ES-I3 (cell line): ENCODE data around the gene NOC2L.

Experiments used
- H3K36me3 ChIP-seq: 2 replicates; pipeline ENCODE4 v1.6.1; 2013; ENCODE audit warnings: mild to moderate bottlenecking, low read length, control low read depth, moderate library complexity; ENCODE audit not compliant: insufficient read depth
- H3K4me1 ChIP-seq: 2 replicates; pipeline ENCODE4 v1.6.1; 2013; ENCODE audit warnings: mild to moderate bottlenecking, control low read depth, low read length; ENCODE audit not compliant: insufficient read depth
- H3K9ac ChIP-seq: 2 replicates; pipeline ENCODE4 v1.6.1; 2013; ENCODE audit warnings: low read depth, mild to moderate bottlenecking, low read length, moderate library complexity
- H3K9me3 ChIP-seq: 2 replicates; pipeline ENCODE4 v1.6.1; 2013; ENCODE audit warnings: mild to moderate bottlenecking, low read length, moderate library complexity; ENCODE audit not compliant: control insufficient read depth, insufficient read depth

The NOC2L gene

DNA sequence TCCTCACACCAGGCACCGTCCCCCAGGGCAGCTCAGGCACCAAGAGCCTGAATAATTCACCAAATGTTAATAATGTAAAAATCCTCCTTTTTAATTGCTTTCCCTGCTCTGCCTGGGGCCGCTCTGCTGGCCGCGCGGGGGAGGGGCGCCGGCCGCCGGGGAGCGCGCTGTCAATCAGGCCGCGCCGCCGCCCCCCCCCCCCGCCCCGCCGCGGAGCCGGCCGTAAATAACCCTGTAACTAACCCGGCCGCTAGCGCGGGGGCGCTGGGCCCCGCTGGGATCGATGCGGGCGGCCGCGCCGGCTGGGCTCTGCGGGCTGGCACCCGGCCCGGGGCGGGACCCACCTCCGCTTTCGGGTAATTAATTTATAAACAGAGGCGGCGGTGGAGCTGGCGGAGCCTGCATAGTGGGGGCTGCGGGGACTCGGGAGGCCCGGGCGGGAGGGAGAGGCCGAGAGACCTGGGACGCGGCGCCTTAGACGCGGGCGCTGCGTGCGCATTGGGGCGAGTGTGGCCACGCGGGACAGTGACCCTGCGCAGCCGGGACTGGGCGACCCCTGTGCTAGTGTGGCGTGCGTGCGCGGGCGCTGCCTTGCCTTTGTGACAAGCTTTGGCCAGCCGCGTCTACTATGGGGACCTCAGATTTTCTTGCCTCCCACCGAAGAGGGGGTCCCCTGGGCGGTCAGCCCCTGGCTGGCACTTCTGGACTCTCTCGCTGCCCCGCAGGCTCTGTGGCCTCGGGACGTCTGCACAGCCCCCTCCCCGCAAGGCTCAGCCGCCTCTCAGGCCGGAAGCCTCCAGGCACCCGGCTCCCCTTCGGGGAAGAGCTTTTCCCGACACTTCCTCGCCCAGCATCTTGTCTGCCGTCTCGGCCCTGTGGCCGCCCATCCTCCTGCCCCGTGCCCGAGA, 18.7 kb downstream of the NOC2L start:
- Histone ChIP-seq H3K9me3 (no peaks in the 10 kb centered on the region), H3K4me1 (peaks cover 13% of the 10 kb centered on the region; the same call in 1 of the 2 replicates), H3K36me3 (no peaks in the 10 kb centered on the region), H3K9ac (peak overlapping the region; percentile 47; the same call in 1 of the 2 replicates)

DNA sequence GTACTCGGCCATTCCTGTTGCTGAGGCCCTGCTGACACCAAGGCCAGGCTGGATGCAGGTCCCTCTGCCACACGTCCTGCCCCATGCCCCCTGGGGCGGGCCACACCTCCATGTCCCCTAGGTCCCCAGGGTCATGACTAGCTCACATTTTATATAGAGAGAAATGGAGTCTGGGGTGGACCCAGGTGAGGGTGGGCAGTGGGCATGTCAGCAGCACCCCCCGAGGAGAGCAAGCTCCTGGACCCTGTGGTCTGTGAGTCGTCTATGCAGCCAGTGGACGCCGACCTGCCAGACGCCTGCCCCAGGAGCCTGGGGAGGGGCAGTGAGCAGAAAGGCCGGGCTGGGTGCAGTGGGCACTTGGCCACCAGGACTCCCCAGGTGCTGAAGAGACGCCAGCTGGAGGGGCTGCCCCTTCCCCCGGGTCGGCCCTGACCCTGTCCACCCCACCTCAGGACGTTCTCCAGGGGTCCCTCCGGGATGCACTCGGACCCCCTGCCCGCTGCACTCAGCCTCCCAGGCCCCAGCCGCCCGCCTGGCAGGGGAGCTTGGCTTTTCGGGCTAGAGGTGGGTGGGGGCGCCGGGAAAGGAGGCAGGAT, 19.4 kb downstream of the NOC2L start:
- no peaks in the 10 kb centered on the region for H3K36me3 ChIP-seq
- peak overlapping the region; percentile 6; the same call in 1 of the 2 replicates for H3K9ac ChIP-seq
- no peaks in the 10 kb centered on the region for H3K9me3 ChIP-seq
- H3K4me1 ChIP-seq = peaks cover 18% of the 10 kb centered on the region; the same call in 1 of the 2 replicates

DNA sequence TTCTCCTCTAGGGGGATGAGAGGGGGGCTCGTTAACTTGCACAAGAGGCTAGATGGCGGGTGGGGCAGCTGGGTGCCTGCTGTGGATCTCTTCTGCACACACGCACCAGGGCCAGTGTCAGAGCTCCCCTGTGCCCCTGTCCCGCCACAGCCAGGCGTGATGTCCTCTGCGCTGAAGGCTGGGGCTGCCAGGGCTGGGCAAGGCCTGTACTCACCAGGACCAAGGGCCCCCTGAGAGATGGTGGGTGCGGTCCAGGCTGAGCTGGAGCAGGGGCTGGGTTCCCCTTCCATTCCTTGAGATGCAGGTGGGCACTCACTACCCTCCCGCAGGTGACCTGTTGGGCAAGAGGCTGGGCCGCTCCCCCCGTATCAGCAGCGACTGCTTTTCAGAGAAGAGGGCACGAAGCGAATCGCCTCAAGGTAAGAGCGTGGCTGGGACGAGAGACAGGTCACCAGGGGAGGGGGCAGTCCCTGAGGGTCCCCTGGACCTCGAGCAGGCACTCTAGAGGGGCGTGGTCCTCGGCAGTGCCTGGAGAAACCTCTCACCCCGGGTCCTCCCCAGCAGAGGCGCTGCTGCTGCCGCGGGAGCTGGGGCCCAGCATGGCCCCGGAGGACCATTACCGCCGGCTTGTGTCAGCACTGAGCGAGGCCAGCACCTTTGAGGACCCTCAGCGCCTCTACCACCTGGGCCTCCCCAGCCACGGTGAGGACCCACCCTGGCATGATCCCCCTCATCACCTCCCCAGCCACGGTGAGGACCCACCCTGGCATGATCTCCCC, 20.2 kb downstream of the NOC2L start:
- no peak overlapping the region for H3K9ac ChIP-seq
- H3K36me3 ChIP-seq = no peaks in the 10 kb centered on the region
- peaks cover 18% of the 10 kb centered on the region; the same call in 1 of the 2 replicates for H3K4me1 ChIP-seq

DNA sequence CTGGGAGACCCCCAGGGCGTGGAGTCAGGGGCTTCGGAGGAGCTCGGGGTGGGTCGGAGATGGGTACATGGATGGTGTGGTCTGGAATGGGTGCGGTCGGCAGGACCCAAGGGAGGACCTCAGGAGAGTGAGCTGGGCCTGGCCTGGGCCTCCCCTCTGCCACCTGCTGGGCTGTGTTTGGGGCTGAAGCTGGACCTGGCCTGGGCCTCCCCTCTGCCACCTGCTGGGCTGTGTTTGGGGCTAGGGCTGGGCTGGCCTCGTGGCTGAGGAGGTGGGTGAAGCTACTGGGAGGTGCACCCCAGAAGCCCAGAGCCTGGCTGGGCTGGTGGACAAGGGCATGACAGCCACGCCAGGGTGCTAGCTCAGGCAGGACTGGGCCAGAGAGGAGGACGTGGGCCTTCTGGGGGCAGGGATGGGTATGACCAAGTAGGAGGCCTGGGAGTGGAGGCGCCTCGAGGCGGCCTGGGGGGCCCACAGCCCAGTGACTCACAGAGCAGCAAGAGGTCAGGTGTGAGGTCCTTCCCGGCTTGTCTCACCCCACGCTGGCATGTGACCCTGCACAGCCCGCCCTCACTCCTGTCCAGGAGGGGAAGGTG, 20.9 kb downstream of the NOC2L start:
- H3K4me1 ChIP-seq = peaks cover 18% of the 10 kb centered on the region; the same call in 1 of the 2 replicates
- H3K9ac ChIP-seq = no peak overlapping the region
- H3K36me3 ChIP-seq = no peaks in the 10 kb centered on the region
- H3K9me3 ChIP-seq = no peaks in the 10 kb centered on the region

More for the DNA sequence above, 20.2 kb downstream of the NOC2L start:
- no peaks in the 10 kb centered on the region for H3K9me3 ChIP-seq

DNA sequence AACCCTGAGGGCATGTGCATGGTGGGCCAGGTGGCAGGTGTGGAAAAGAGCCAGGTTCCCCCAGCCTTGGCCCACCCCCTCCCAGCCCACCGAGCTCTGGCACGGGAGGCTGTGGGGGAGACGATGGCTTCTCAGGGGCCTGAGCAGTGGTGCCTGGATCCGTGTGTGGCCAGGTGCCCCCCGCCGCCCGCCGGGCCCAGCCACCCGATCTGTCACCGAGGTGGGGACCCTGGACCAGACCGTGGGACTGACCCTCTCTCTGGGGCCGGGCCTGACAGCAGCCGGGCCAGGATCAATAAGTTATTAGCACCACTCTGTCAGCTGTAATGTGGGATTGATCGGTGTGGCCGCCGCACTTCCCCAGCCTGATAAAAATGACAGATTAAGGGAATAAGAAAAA, 21.5 kb downstream of the NOC2L start:
- Histone ChIP-seq H3K9ac (no peak overlapping the region), H3K36me3 (no peaks in the 10 kb centered on the region), H3K4me1 (peaks cover 18% of the 10 kb centered on the region; the same call in 1 of the 2 replicates), H3K9me3 (no peaks in the 10 kb centered on the region)

DNA sequence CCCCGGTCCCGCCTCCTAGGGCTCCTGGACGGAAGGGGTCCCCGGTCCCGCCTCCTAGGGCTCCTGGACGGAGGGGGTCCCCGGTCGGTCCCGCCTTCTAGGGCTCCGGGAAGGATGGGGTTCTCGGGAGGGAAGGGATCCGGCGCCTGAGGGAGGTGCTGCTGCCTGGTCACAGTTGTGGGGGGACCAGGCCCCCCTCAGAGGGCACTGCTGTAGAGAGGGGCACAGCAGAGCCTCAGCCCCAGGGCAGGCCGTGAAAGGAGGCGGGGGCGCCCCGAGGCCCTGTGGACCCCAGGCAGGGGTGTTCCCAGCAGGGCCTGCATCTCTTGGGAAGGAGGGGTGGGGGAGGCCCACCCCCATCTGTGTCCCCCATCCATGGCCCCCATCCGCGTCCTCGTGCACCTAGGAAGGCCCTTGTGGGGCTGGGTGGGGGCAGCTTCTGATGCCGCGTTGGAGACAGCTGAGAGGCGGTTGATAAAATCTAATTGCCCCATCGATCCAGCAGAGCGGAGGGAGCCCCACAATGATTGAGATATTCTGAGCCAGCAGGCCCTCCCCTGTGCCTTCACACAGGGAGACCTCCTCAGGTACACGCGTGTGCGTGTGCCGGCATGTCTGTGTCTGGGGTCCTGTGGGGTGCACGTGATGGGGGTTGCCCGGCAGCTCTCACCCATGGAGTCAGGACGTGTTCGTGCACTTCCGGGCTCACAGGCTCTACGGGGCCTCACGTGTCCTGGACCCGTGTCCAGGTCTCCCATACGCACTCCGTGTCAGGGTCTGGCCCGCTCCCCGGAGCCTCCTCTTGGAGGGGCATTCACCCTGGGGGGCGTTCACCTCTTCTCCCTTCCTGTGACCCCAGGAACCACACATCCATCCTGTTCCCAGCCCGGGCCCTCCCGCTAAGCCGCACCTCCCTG, 22.4 kb downstream of the NOC2L start:
- Histone ChIP-seq H3K4me1 (peaks cover 18% of the 10 kb centered on the region; the same call in 1 of the 2 replicates), H3K36me3 (no peaks in the 10 kb centered on the region), H3K9ac (no peak overlapping the region), H3K9me3 (no peaks in the 10 kb centered on the region)

DNA sequence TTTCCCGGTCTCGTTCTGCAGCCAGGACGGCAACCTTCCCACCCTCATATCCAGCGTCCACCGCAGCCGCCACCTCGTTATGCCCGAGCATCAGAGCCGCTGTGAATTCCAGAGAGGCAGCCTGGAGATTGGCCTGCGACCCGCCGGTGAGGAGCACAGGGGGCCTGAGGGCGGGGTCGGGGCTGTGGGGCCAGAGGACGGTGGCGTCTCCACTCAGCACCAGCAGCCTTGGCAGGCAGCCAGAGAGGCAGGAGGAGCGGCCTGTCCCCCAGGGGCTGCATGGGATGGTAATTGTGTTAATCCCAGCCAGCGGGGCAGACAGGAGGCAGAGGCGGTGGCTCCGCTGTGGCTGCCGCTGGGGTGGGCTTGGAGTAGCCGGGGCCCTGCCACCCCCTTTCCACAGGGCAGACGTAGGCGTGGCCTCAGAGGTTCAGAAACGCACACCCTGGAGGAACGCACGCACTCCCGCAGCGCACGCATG, 23.3 kb downstream of the NOC2L start:
- Histone ChIP-seq H3K9me3 (no peaks in the 10 kb centered on the region), H3K4me1 (peaks cover 18% of the 10 kb centered on the region; the same call in 1 of the 2 replicates), H3K36me3 (no peaks in the 10 kb centered on the region), H3K9ac (peak overlapping the region; percentile 18; the same call in 1 of the 2 replicates)

DNA sequence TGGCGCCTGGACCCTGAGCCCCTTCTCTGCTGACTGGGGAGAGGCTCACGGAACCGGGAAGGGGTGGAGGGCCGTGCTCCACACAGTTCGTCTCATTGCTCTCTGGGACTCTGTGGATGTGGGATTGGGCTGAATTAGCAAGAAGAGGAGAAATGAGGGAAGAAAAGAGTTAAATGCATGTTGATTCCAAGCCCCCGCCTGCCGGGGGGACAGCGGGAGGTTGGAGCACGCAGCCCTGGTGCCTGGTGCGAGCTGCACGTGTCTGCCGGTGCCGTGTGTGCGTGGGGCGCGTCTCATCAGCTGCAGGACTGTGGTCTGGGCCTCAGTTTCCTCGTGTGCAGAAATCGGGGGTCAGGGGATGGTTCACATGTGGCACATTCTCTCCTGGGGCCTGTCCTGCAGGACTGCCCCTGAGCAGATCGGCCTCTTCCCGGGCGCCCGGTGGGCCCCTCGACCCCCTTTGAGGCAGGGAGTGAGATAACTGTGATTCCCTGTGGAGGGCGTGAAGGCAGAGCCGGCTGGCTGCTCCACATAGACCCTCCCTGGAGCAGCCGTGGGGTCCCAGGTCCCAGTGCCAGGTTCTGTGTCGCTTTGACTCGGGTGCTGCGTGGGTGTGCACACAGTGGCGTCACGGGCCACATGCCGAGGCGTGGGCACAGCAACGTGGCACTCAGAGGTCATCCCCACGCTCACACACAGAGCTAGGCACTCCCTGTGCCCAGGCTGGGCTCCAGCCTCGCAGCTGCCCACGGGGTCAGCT, 23.9 kb downstream of the NOC2L start:
- Histone ChIP-seq H3K9me3 (no peaks in the 10 kb centered on the region), H3K9ac (no peak overlapping the region; the same call in 1 of the 2 replicates), H3K36me3 (no peaks in the 10 kb centered on the region), H3K4me1 (peaks cover 18% of the 10 kb centered on the region; the same call in 1 of the 2 replicates)

DNA sequence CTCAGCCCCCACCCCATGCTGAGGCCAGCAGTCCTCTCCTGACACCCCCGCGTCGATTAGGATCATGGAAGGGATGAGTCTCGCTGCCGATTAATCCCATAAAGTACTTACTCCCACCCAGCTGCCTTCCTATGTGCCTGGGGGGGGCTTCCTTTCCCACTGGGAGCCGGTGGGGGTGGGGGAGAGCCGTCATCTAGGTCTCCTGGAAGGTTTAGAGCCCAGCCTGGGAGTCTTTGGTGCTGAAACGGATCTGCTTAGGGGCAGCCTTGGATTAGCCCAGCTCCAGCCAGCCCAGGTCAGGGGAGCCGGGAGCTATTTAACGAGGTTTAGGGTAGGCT, 25.5 kb downstream of the NOC2L start:
- H3K36me3 ChIP-seq = no peaks in the 10 kb centered on the region
- peaks cover 8% of the 10 kb centered on the region; the same call in 1 of the 2 replicates for H3K4me1 ChIP-seq
- H3K9ac ChIP-seq = no peak overlapping the region
- H3K9me3 ChIP-seq = no peaks in the 10 kb centered on the region

DNA sequence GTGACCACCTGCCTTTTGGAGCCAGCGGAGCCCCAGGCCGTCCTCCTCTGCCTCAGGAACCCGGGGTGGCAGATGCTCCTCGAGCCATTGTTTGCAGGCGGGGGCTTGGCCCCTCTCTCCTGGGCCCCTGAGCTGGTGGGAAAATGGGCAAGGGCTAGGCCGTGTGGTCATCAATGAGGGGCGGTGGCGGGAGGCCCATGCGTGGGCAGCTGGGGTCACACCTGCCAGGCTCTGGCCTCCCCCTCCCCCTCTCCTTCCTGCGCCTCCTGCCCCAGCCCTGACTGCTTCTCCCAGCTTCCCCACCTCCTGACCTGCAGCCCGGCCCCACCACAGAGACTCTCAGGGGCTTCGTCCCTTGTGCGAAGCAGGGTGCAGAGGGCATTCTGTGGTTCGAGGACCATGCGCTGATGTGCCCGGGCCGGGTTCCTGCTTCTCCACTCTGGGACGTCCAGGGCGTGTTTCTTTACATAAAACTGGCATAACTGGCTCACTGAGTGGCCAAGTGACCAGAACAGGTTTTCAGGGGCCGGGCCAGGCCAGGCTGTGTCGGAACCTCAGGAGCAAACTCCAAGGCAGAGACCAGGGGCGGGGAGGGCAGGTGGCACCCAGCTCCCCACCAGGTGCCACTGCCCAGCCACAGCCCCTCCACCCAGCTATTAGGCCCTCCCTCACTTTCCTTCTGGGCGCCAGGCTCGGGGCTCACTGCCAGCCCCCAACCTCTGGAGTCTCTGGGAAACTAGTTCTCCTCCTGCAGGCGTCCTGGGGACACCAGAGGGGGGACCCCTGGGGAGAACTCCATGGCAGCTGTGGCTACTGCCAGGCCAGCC, 26.1 kb downstream of the NOC2L start:
- H3K36me3 ChIP-seq = no peaks in the 10 kb centered on the region
- H3K9me3 ChIP-seq = no peaks in the 10 kb centered on the region
- H3K4me1 ChIP-seq = peaks cover 8% of the 10 kb centered on the region; the same call in 1 of the 2 replicates
- H3K9ac ChIP-seq = no peak overlapping the region

DNA sequence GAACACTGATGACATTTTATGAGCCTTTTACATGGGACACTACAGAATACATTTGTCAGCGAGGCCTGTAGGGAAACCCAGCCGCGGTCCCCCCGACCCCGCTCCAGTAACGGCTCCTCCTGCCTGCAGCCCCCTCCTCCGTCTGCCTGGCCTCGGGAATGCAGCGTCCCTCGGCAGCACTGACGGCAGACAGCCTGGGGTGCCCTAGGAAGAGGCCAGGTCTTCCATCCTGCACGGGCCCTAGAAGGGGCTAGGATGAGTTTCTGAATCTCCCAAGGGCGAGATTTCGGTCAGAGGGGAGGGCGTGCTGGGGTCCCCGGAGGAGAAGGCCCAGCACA, 26.9 kb downstream of the NOC2L start:
- no peaks in the 10 kb centered on the region for H3K9me3 ChIP-seq
- H3K9ac ChIP-seq = no peak overlapping the region
- peaks cover 8% of the 10 kb centered on the region; the same call in 1 of the 2 replicates for H3K4me1 ChIP-seq
- no peaks in the 10 kb centered on the region for H3K36me3 ChIP-seq
